NCI-H1436 (cell line): ENCODE data around the gene FUS.

ENCODE experiments used
- DNase-seq: peaks from one replicate; lab custom pipeline; 2025; lab: John Stamatoyannopoulos, UW

FUS gene

GRCh38 chr16:31202414-31203375, 22.8 kb downstream of the FUS start, which contains the start of gene PYCARD:
PYCARD (minus strand) TSS chr16:31202760; CDS start chr16:31202690, 70 bp downstream.
- DNase-seq = no peak

GRCh38 chr16:31204871-31205666, 25.1 kb downstream of the FUS start:
- DNase-seq = no peak

- no peak for DNase-seq
These were observed 26.8 kb downstream of the FUS start for GRCh38 chr16:31206776-31207175.

- DNase-seq = no peak
These were observed 33.4 kb downstream of the FUS start for GRCh38 chr16:31213342-31213741.

- peak; percentile 66 for DNase-seq
These were observed 34.2 kb downstream of the FUS start, which contains the start of gene TRIM72 for GRCh38 chr16:31213877-31214707. TRIM72 (plus strand) TSS chr16:31214119; CDS start chr16:31214739, 620 bp downstream.

GRCh38 chr16:31214708-31215286, 34.9 kb downstream of the FUS start:
- peak; percentile 29 for DNase-seq

GRCh38 chr16:31215287-31216162, 35.6 kb downstream of the FUS start:
- DNase-seq = peak; percentile 61

- DNase-seq = no peak
These were observed 36.6 kb downstream of the FUS start, which contains the start of gene PYDC1 for GRCh38 chr16:31216422-31217135. PYDC1 (minus strand) TSS chr16:31217135; CDS start chr16:31217028, 107 bp downstream.

GRCh38 chr16:31217136-31217530, 37.2 kb downstream of the FUS start:
- no peak for DNase-seq

- DNase-seq = no peak
These were observed 39.3 kb downstream of the FUS start for GRCh38 chr16:31219154-31219741.

- DNase-seq = no peak
These were observed 41.6 kb downstream of the FUS start for GRCh38 chr16:31221357-31222160.

- DNase-seq = no peak
These were observed 43.1 kb downstream of the FUS start for GRCh38 chr16:31223044-31223443.

GRCh38 chr16:31224092-31224955, 44.4 kb downstream of the FUS start:
- no peak for DNase-seq

GRCh38 chr16:31225193-31225592, 45.3 kb downstream of the FUS start:
- DNase-seq = no peak

- DNase-seq = no peak
These were observed 48.3 kb downstream of the FUS start for GRCh38 chr16:31228206-31228605.

GRCh38 chr16:31229501-31229900, 49.6 kb downstream of the FUS start:
- DNase-seq = no peak

- DNase-seq = no peak
These were observed 58.1 kb downstream of the FUS start for GRCh38 chr16:31238041-31238440.
